K562 (cell line): ENCODE results near the gene PARP4. TPM values are rescaled to one million over a fixed set of nuclear protein-coding genes. Genes with fewer than 3 reads are reported as not detected.

Experiments used
- E2F5 ChIP-seq: sonication (generic); formaldehyde crosslinking; IDR thresholded peaks from 2 replicates; pipeline ENCODE4 v1.8.0; 2022; ENCODE audit warnings: mild to moderate bottlenecking, missing genetic modification reagents
- EGR1 ChIP-seq: fragments of 450-650 bp; conservative IDR thresholded peaks from 2 replicates; pipeline ENCODE4 v1.6.1; 2017; ENCODE audit warnings: mild to moderate bottlenecking
- ELK1 ChIP-seq: sonication (generic); formaldehyde crosslinking; IDR thresholded peaks from 2 replicates; pipeline ENCODE4 v1.8.1; 2022; ENCODE audit warnings: missing genetic modification reagents
- GABPA ChIP-seq: fragments of 200-800 bp; sonication (Bioruptor generic); conservative IDR thresholded peaks from 2 replicates; pipeline ENCODE4 v1.6.1; 2016; ENCODE audit warnings: low read depth, missing genetic modification characterization, missing compliant biosample characterization
- GTF3C2 ChIP-seq: IDR thresholded peaks from 3 replicates; pipeline ENCODE4 v1.6.1; 2011; ENCODE audit warnings: borderline replicate concordance, mild to moderate bottlenecking, moderate library complexity; ENCODE audit not compliant: insufficient read length; ENCODE audit errors: extremely low read depth
- HMG20B ChIP-seq: fragments of 250-450 bp; sonication (Bioruptor Pico); IDR thresholded peaks from 2 replicates; pipeline ENCODE4 v1.5.0; 2021; ENCODE audit warnings: mild to moderate bottlenecking
- HNRNPL ChIP-seq: fragments of 200-400 bp; formaldehyde crosslinking; IDR thresholded peaks from 2 replicates; pipeline ENCODE4 v1.6.1; 2017; ENCODE audit warnings: low read depth, mild to moderate bottlenecking, low read length
- HNRNPLL ChIP-seq: fragments of 200-400 bp; formaldehyde crosslinking; IDR thresholded peaks from 2 replicates; pipeline ENCODE4 v1.6.1; 2017; ENCODE audit warnings: low read length, low read depth, mild to moderate bottlenecking; ENCODE audit not compliant: poor library complexity, severe bottlenecking
- MTF1 ChIP-seq: fragments of 250-450 bp; sonication (Bioruptor Pico); IDR thresholded peaks from 2 replicates; pipeline ENCODE4 v1.9.0; 2021; ENCODE audit warnings: moderate library complexity, mild to moderate bottlenecking, inconsistent platforms, borderline replicate concordance
- PHTF2 ChIP-seq: fragments of 250-450 bp; sonication (Bioruptor Pico); IDR thresholded peaks from 2 replicates; pipeline ENCODE4 v1.5.0; 2021; ENCODE audit warnings: mild to moderate bottlenecking
- PRMT5 ChIP-seq: sonication (generic); formaldehyde crosslinking; IDR thresholded peaks from 2 replicates; pipeline ENCODE4 v1.5.0; 2020; ENCODE audit warnings: missing genetic modification reagents
- SNAPC5 ChIP-seq: fragments of 250-450 bp; sonication (Bioruptor Pico); IDR thresholded peaks from 2 replicates; pipeline ENCODE4 v1.8.0; 2021; ENCODE audit warnings: moderate library complexity, mild to moderate bottlenecking, inconsistent platforms
- SRSF7 ChIP-seq: fragments of 200-400 bp; formaldehyde crosslinking; optimal IDR thresholded peaks from 2 replicates; pipeline ENCODE3; 2017; ENCODE audit warnings: mild to moderate bottlenecking, low read depth, low read length
- TARDBP ChIP-seq: fragments of 450-650 bp; IDR thresholded peaks from 2 replicates; pipeline ENCODE4 v1.6.1; 2016
- TBP ChIP-seq: optimal IDR thresholded peaks from 2 replicates; pipeline ENCODE3; 2011; ENCODE audit warnings: low read depth, low read length, improper control_type of control experiment
- TRIM24 ChIP-seq, 2 experiments: fragments of 450-650 bp; IDR thresholded peaks; 2 replicates each; pipeline ENCODE4 v1.6.1; 2016
- YBX1 ChIP-seq: fragments of 450-650 bp; IDR thresholded peaks from 2 replicates; pipeline ENCODE4 v1.7.1; 2016; ENCODE audit warnings: mild to moderate bottlenecking
- ZKSCAN3 ChIP-seq: fragments of 250-450 bp; sonication (Bioruptor Pico); IDR thresholded peaks from 2 replicates; pipeline ENCODE4 v1.4.0; 2020
- ZNF184 ChIP-seq: sonication (generic); formaldehyde crosslinking; IDR thresholded peaks from 2 replicates; pipeline ENCODE4 v1.5.0; 2020; ENCODE audit warnings: missing genetic modification reagents
- ZNF324 ChIP-seq: fragments of 250-450 bp; sonication (Bioruptor Pico); IDR thresholded peaks from 2 replicates; pipeline ENCODE4 v1.4.0; 2020; ENCODE audit warnings: mild to moderate bottlenecking
- ZNF668 ChIP-seq: fragments of 250-450 bp; sonication (Bioruptor Pico); IDR thresholded peaks from 2 replicates; pipeline ENCODE4 v1.8.0; 2022; ENCODE audit warnings: mild to moderate bottlenecking, inconsistent platforms
- polyA plus RNA-seq, 8 experiments: library from polyadenylated mRNA; depleted of rRNA in 4 of 8; stranded (reverse) in 5 of 8; unstranded in 3 of 8; fragments of >200 nt; fragmentation: Nextera tagmentation in 2 of 8; fragmentation: Illumina TruSeq in 1 of 8; extraction: Ambion mirVana in 2 of 8; extraction: Trizol in 1 of 8; gene quantifications; 2 replicates each; pipeline versions ENCODE4 v1.2.1 to v1.2.3, GENCODE V29; 2011 to 2014; ENCODE audit warnings: inconsistent platforms in 1 of 8, missing spikeins in 1 of 8
- total RNA-seq, 7 experiments: library from RNA; depleted of rRNA in 6 of 7; stranded (reverse); fragments of >200 nt in 6 of 7; fragmentation: Illumina TruSeq in 2 of 7; extraction: Trizol in 2 of 7; gene quantifications; 2 replicates each; pipeline versions ENCODE4 v1.2.1 to v1.2.3, GENCODE V29; 2011 to 2021; ENCODE audit warnings: low replicate concordance in 1 of 7

PARP4 gene
- total and polyA plus RNA-seq, 9 of the 15 experiments (the other 6 are each of a cell fraction or from before 2014, with no cell fraction given) = 6.3 to 26.3 (median 18.8) TPM

- TF ChIP-seq PHTF2 (CRISPR knock-in tag) (no peak), YBX1 (no peak), HNRNPL (peak; percentile 73; the same call in 1 of the 2 replicates), HMG20B (CRISPR knock-in tag) (no peak), ZNF324 (CRISPR knock-in tag) (no peak), ZNF668 (no peak), TBP (no peak), ZNF184 (CRISPR knock-in tag) (no peak), HNRNPLL (peak; percentile 95), SRSF7 (no peak), SNAPC5 (no peak), ELK1 (CRISPR knock-in tag) (no peak), TARDBP (peak; percentile 63; the same call in 1 of the 2 replicates), EGR1 (peak; percentile 92), PRMT5 (CRISPR knock-in tag) (no peak), GABPA (tag) (peak; percentile 91), TRIM24 (IDR thresholded peaks at IDR 0.05) (0 out of 4 replicates have a peak, but pooled peaks of 1 of the 2 experiments have one; percentile 32), MTF1 (no peak), E2F5 (no peak), ZKSCAN3 (CRISPR knock-in tag) (no peak), GTF3C2 (no peak)
Observed at GRCh38 chr13:24512197-24512907, at the start of gene PARP4 (continued).
